Lung (tissue), 12 donors: ENCODE measurements around the gene PPIL6. TPM values are rescaled to one million over a fixed set of nuclear protein-coding genes. Genes with fewer than 3 reads are reported as not detected.
A peak's percentile ranks its signal among the peaks of the same experiment; 100 is the strongest.

Source experiments
- ATAC-seq: fragments of 200-7000 bp; cut with Tn5 transposase; one replicate; pipeline ENCODE4 v1.9.1; 2020; ENCODE audit warnings: moderate number of reproducible peaks; ENCODE audit not compliant: insufficient read depth, low FRiP score
- DNase-seq, 3 donors: peaks; one replicate each; pipeline ENCODE4 v3.0.0-alpha.2; 2013 to 2017
- H3K27ac ChIP-seq, 2 donors: one replicate each; pipeline ENCODE4 v1.5.1; 2013; ENCODE audit warnings: mild to moderate bottlenecking in 2 of 2, moderate library complexity in 2 of 2, control low read depth in 1 of 2, inconsistent platforms in 1 of 2, low read depth in 1 of 2, low read length in 1 of 2
- H3K27me3 ChIP-seq, 3 donors: one replicate each; pipeline ENCODE4 v1.5.1; 2013; ENCODE audit warnings: low read length in 2 of 3; ENCODE audit not compliant: control insufficient read depth in 3 of 3, insufficient read depth in 3 of 3
- H3K36me3 ChIP-seq, 4 donors: one replicate each; pipeline ENCODE4 v1.5.1; 2013; ENCODE audit warnings: low read length in 4 of 4, mild to moderate bottlenecking in 1 of 4, moderate library complexity in 1 of 4; ENCODE audit not compliant: control insufficient read depth in 4 of 4, insufficient read depth in 4 of 4
- H3K4me1 ChIP-seq, 5 donors: one replicate each; pipeline ENCODE4 v1.5.1; 2013; ENCODE audit warnings: low read length in 5 of 5, mild to moderate bottlenecking in 2 of 5, moderate library complexity in 1 of 5; ENCODE audit not compliant: control insufficient read depth in 5 of 5, insufficient read depth in 5 of 5
- H3K4me3 ChIP-seq: one replicate; pipeline ENCODE4 v1.5.1; 2013; ENCODE audit warnings: mild to moderate bottlenecking, control low read depth, moderate library complexity
- H3K9ac ChIP-seq, 2 donors: one replicate each; pipeline ENCODE4 v1.5.1; 2013; ENCODE audit warnings: low read length in 2 of 2, control low read depth in 1 of 2; ENCODE audit not compliant: insufficient read depth in 1 of 2
- H3K9me3 ChIP-seq, 4 donors: one replicate each; pipeline ENCODE4 v1.5.1; 2013; ENCODE audit warnings: low read length in 3 of 4, mild to moderate bottlenecking in 1 of 4, moderate library complexity in 1 of 4; ENCODE audit not compliant: control insufficient read depth in 4 of 4, insufficient read depth in 3 of 4
- CTCF ChIP-seq: IDR thresholded peaks from 2 replicates; pipeline ENCODE4 v1.5.1; 2012; ENCODE audit warnings: mild to moderate bottlenecking; ENCODE audit errors: control extremely low read depth, extremely low read depth
- WGBS, 2 donors: extraction: QIAGEN DNeasy Blood & Tissue Kit; methylation state at CpG; one replicate each; pipeline ENCODE4 v1.1.7; 2013; 5-methylcytosine and 5-hydroxymethylcytosine counted together
- polyA plus RNA-seq, 2 donors: library from polyadenylated mRNA; stranded (reverse); fragments of 200-250 nt; gene quantifications; one replicate each; pipeline ENCODE4 v1.2.1, GENCODE V29; 2013
- total RNA-seq, 2 donors: library from RNA; depleted of rRNA in 1 of 2; stranded (reverse); fragments of >200 nt in 1 of 2; gene quantifications; one replicate each; pipeline ENCODE4 v1.2.1, GENCODE V29; 2014 to 2021
- donor health status: control.
- donor health status: control.
- donor health status: Bipolar disorder and iron deficiency.
- donor health status: healthy.
- donor health status: DM: yes; HTN: yes; CAD: no.

PPIL6 gene
- total and polyA plus RNA-seq, 4 donors: 6.3 to 18.1 (median 13.3) TPM

GRCh38 chr6:109485266-109485935 is 45.0 kb upstream of the PPIL6 start:
- Histone ChIP-seq H3K27ac (no peak overlapping the region), H3K36me3 (peaks cover 4 to 9% (median 6%) of the 10 kb centered on the region in 4 donors), H3K9me3 (no peaks in the 10 kb centered on the region), H3K4me1 (peaks cover 7 to 24% (median 13%) of the 10 kb centered on the region in 5 donors), H3K9ac (no peak overlapping the region), H3K4me3 (no peak overlapping the region), H3K27me3 (no peaks in the 10 kb centered on the region)
- 84 to 87% methylated on average over 3 of the region's 3 CpGs for WGBS, 2 donors
- ATAC-seq (no peak), DNase-seq (no peak)
- no peak for TF ChIP-seq CTCF

- Histone ChIP-seq H3K9me3 (no peaks in the 10 kb centered on the region), H3K36me3 (peaks cover 4 to 10% (median 9%) of the 10 kb centered on the region in 4 donors), H3K4me3 (no peak overlapping the region), H3K4me1 (peaks cover 7 to 32% (median 14%) of the 10 kb centered on the region in 5 donors), H3K27me3 (no peaks in the 10 kb centered on the region), H3K9ac (no peak overlapping the region), H3K27ac (no peak overlapping the region)
- no peak for TF ChIP-seq CTCF
- ATAC-seq (no peak), DNase-seq (peak; percentile 40 to 87 (median 78))
- 48 to 55% methylated on average over 3 of the region's 3 CpGs for WGBS, 2 donors
These were observed 43.7 kb upstream of the PPIL6 start for GRCh38 chr6:109484122-109484521.

- ATAC-seq: no peak
- 2 to 5% methylated on average over 6 of the region's 6 CpGs for WGBS, 2 donors
- Histone ChIP-seq H3K36me3 (peaks cover 4 to 10% (median 9%) of the 10 kb centered on the region in 4 donors), H3K4me1 (peaks cover 7 to 34% (median 14%) of the 10 kb centered on the region in 5 donors), H3K27ac (peak overlapping the region in 1 of 2 donors; percentile 16), H3K27me3 (no peaks in the 10 kb centered on the region), H3K9ac (peak overlapping the region in 1 of 2 donors; percentile 56), H3K9me3 (no peaks in the 10 kb centered on the region), H3K4me3 (peak overlapping the region; percentile 13)
- TF ChIP-seq CTCF: no peak
- DNase-seq: peak in 2 of 3 donors; percentile 68 to 76
These were observed 43.3 kb upstream of the PPIL6 start for GRCh38 chr6:109483735-109484057.
